Neural progenitor cell (in vitro differentiated cells): ENCODE data around the gene ALK.
A peak's percentile ranks its signal among the peaks of the same experiment; 100 is the strongest.

ENCODE experiments used
- EZH2 ChIP-seq: fragments of 200-600 bp; sonication (generic); IDR thresholded peaks from 2 replicates; pipeline ENCODE4 v1.6.1; 2017; ENCODE audit warnings: antibody characterized with exemption, mild to moderate bottlenecking, moderate library complexity
- EZH2phosphoT487 ChIP-seq: fragments of 200-600 bp; sonication (generic); IDR thresholded peaks from 2 replicates; pipeline ENCODE4 v1.6.1; 2017; ENCODE audit warnings: antibody characterized with exemption

DNA sequence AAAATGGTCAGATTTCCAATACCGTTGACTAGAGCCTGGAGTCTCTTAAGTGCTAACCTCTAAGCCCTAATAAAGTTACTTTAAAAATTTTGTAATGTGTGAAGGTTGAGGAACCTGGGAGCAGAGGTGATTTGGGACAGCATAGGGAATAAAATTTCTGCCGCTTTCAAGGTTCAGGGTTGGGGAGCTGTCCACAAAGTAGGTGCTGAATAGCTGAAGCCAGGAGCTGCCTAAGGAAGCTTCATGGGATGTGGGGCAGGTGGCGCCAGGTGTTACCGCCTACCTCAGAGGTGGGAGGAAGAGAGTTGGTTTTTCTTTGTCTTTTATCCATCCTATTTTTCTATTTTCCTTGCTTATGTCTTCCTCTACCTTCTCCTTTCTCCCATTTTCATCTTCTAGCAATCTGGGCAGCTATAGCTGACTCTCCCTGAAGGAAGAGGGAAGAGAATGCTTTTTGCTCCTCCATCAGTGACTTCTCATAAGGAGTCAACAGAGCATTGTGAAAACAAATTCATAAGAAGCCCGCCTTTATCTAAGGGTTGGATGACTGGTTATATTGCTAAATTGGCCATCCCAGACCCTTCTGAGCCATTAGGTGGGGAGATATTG lies 627.5 kb downstream of the ALK start:
- TF ChIP-seq EZH2phosphoT487 (peak; percentile 38), EZH2 (no peak)
